Heart left ventricle (tissue), 16 donors: ENCODE measurements around the gene EPHB1. TPM values are rescaled to one million over a fixed set of nuclear protein-coding genes. Genes with fewer than 3 reads are reported as not detected.

Experiments used
- ATAC-seq, 4 donors: fragments of 200-7000 bp; cut with Tn5 transposase; one replicate each; pipeline ENCODE4 v1.9.1; 2020 to 2022; ENCODE audit warnings: moderate library complexity in 4 of 4, mild to moderate bottlenecking in 3 of 4, moderate number of reproducible peaks in 1 of 4
- DNase-seq, 5 donors: peaks; one replicate each; pipeline ENCODE4 v3.0.0-alpha.2; 2020
- H3K27ac ChIP-seq, 12 donors: fragments of 200-600 bp; sonication (generic) in 4 of 12; one replicate each; pipeline versions ENCODE4 v1.5.0 to v1.8.0; 2016 to 2022; ENCODE audit warnings: mild to moderate bottlenecking in 2 of 12
- H3K27me3 ChIP-seq, 9 donors: fragments of 200-600 bp; sonication (generic) in 2 of 9; one replicate each; pipeline versions ENCODE4 v1.5.1 to v1.8.0; 2016 to 2022; ENCODE audit warnings: mild to moderate bottlenecking in 3 of 9
- H3K36me3 ChIP-seq, 9 donors: fragments of 200-600 bp; sonication (generic) in 2 of 9; one replicate each; pipeline versions ENCODE4 v1.5.0 to v1.8.0; 2018 to 2022; ENCODE audit warnings: mild to moderate bottlenecking in 2 of 9
- H3K4me1 ChIP-seq, 12 donors: fragments of 200-600 bp; sonication (generic) in 4 of 12; one replicate each; pipeline versions ENCODE4 v1.5.0 to v1.8.0; 2016 to 2022; ENCODE audit warnings: mild to moderate bottlenecking in 3 of 12
- H3K4me3 ChIP-seq, 12 donors: fragments of 200-600 bp; sonication (generic) in 4 of 12; one replicate each; pipeline versions ENCODE4 v1.5.0 to v1.8.0; 2017 to 2022; ENCODE audit warnings: mild to moderate bottlenecking in 9 of 12, moderate library complexity in 4 of 12
- H3K9me3 ChIP-seq, 12 donors: fragments of 200-600 bp; sonication (generic) in 4 of 12; one replicate each; pipeline versions ENCODE4 v1.5.0 to v1.8.0; 2016 to 2022; ENCODE audit warnings: mild to moderate bottlenecking in 1 of 12
- POLR2A ChIP-seq, 2 donors: fragments of 450-650 bp; IDR thresholded peaks; one replicate each; pipeline ENCODE4 v1.6.1; 2017; ENCODE audit warnings: antibody characterized with exemption in 2 of 2, mild to moderate bottlenecking in 2 of 2, moderate library complexity in 2 of 2
- WGBS, 4 donors: extraction: QIAGEN DNeasy Blood & Tissue Kit in 2 of 4; methylation state at CpG; one replicate each; pipeline versions ENCODE4 v1.1.5 to v1.1.7; 2013 to 2018; 5-methylcytosine and 5-hydroxymethylcytosine counted together
- intact Hi-C, 10 donors: fragments of 100-400 bp; cut with DNase I; formaldehyde crosslinking; loops; one replicate each; pipeline versions ENCODE4 v1.11.1 to v1.14.2; 2022
- polyA plus RNA-seq, 2 donors: library from polyadenylated mRNA; stranded (reverse); fragments of 200-250 nt; gene quantifications; one replicate each; pipeline ENCODE4 v1.2.3, GENCODE V29; 2013
- total RNA-seq, 9 donors: library from RNA; depleted of rRNA in 2 of 9; stranded (reverse); fragments of >200 nt in 2 of 9; fragmentation: NEBNext Ultra II Directional in 3 of 9; extraction: Animal tissue kit (Norgen Biotek cat#: 25700) in 3 of 9; gene quantifications; one replicate each; pipeline versions ENCODE4 v1.1.0 to v1.2.4, GENCODE V29; 2016 to 2023
- TF ChIP-seq, protein P1 (sequence below), 12 donors: fragments of 200-600 bp; sonication (generic) in 4 of 12; IDR thresholded peaks; one replicate each; pipeline versions ENCODE4 v1.5.0 to v1.8.0; 2018 to 2022; ENCODE audit warnings: antibody characterized with exemption in 12 of 12, mild to moderate bottlenecking in 5 of 12
- donor health status: ischemic (EF 13 %, LVEDD 7.1; RV severe dilation, severe dysfunction).
- donor health status: healthy with polysubstance abuse.
- donor health status: DM: no; HTN: yes; CAD: no.
- donor health status: DM: no; HTN: no; CAD: no.
- donor health status: ischemic (EF 25% LVEDD 6.9; RV normal size, moderate dysfunction).
- donor health status: ischemic (EF 25% LVEDD 5.7; RV mildly dilated, moderate dysfunction).
- donor health status: healthy.
- donor health status: DM: yes; HTN: yes; CAD: no.
- donor health status: ischemic (EF 35%, LVEDD 5.7; RV mildly dilated, moderate dysfunction).
- donor health status: nonischemic (EF 11% LVEDD 7.7; RV severe dilation, severe dysfunction).
- donor health status: DM: yes; HTN: yes; CAD: no.
- donor health status: PGD.
- donor health status: ischemic (EF 29% LVEDD 5.4; RV normal size, mild dysfunction).
- donor health status: nonischemic (EF 23%, LVEDD 6.1; RV moderate dilation, normal function).

EPHB1 gene
- total and polyA plus RNA-seq, 11 donors, result 0.31 to 2.2 (median 1.1) TPM

DNA sequence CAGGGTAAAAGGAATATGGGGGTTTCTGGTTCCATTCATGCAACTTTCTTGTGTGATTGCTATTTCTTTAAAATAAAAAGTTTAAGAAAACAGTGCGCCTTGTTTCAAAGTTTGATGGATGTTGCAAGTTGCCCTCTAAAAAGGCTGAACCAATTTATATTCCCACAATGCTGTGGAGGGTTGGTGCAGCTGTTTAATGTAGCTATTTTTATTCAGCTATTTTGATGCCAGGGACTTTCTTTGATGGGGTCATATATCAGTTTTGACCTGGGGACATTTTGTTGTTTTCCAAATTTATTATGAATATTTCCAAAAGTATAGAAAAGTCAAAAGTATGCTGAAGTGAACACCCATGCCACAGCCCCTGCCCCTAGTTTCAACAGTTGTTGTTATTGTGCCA is 20.5 kb downstream of the EPHB1 start:
- no peak overlapping the region for H3K4me3 ChIP-seq
- no peak for ATAC-seq
- intact Hi-C loops, result no loop called here
- no peaks in the 10 kb centered on the region for H3K9me3 ChIP-seq
- TF ChIP-seq POLR2A (IDR thresholded peaks at IDR 0.05), result no peak
- TF ChIP-seq, protein P1, sequence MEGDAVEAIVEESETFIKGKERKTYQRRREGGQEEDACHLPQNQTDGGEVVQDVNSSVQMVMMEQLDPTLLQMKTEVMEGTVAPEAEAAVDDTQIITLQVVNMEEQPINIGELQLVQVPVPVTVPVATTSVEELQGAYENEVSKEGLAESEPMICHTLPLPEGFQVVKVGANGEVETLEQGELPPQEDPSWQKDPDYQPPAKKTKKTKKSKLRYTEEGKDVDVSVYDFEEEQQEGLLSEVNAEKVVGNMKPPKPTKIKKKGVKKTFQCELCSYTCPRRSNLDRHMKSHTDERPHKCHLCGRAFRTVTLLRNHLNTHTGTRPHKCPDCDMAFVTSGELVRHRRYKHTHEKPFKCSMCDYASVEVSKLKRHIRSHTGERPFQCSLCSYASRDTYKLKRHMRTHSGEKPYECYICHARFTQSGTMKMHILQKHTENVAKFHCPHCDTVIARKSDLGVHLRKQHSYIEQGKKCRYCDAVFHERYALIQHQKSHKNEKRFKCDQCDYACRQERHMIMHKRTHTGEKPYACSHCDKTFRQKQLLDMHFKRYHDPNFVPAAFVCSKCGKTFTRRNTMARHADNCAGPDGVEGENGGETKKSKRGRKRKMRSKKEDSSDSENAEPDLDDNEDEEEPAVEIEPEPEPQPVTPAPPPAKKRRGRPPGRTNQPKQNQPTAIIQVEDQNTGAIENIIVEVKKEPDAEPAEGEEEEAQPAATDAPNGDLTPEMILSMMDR (IDR thresholded peaks at IDR 0.05), result no peak
- no peaks in the 10 kb centered on the region for H3K36me3 ChIP-seq
- H3K27me3 ChIP-seq, result no peaks in the 10 kb centered on the region
- H3K27ac ChIP-seq, result no peak overlapping the region
- DNase-seq, result no peak
- WGBS, 4 donors, result 89 to 96% (median 92%) methylated on average over 1 of the region's 1 CpG
- H3K4me1 ChIP-seq, result no peaks in the 10 kb centered on the region

DNA sequence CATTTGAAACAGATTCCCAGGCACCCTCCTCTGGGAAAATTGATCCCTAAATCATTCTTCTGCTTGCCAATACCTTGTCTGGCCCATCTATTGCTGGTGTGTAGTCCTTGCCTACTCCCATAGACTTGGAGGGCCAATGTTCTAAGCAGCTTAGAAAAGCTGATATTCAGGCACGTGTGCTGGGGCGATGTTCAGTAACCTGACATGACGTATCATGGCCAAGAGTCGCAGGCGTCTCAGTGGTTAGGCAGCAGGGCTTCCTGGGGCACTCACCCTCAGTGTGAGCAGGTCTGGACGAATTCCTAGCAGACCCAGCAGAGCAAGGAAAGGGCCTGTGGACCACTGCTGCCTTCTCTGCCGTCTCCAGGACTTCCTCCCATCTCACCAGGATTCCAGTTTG is 21.6 kb downstream of the EPHB1 start:
- Histone ChIP-seq H3K27ac (no peak overlapping the region), H3K36me3 (no peaks in the 10 kb centered on the region), H3K4me3 (no peak overlapping the region), H3K27me3 (no peaks in the 10 kb centered on the region), H3K9me3 (no peaks in the 10 kb centered on the region), H3K4me1 (no peaks in the 10 kb centered on the region)
- TF ChIP-seq, protein P1 (IDR thresholded peaks at IDR 0.05), result no peak
- TF ChIP-seq POLR2A (IDR thresholded peaks at IDR 0.05), result no peak
- DNase-seq, result no peak
- intact Hi-C loops, result no loop called here
- ATAC-seq, result no peak
- 84 to 89% (median 88%) methylated on average over 7 of the region's 7 CpGs for WGBS, 4 donors

DNA sequence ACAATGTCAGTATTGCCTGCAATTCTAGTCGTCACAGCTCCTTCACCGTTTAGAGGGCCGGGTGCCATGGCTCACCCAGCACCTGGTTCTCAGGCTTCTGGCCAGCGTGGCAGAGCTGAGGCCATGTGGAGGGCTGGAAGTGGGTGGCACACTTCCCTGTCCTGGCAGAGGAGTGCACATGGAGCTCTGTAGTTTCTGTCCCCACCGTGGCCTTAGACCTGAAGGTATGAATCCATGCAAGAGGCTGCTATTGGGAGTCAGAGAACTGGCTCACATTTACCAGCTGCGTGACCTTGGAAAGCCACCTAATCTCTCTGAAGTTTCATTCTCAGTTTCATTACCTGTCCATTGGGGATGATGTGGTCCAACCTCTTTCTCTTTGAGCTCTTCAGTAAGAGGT is 22.2 kb downstream of the EPHB1 start:
- ATAC-seq, result peak in 3 of 4 donors; percentile 54 to 76 (median 61)
- no peak overlapping the region for H3K4me3 ChIP-seq

DNA sequence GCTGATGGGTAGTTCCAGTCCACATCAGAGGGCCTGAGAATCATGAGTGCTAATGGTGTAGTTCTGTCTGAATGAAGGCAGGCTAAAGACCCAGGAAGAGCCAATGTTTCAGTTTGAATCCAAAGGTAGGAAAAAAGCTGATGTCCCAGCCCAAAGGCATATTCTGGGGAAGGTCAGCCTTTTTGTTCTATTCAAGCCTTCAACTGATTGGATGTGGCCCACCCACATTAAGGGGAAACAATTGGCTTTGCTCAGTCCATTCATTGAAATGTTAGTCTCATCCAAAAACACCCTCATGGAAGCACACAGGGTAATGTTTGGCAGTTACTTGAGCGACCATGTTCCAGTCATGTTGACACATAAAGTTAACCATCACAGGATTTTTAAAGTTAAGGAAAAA is 25.9 kb downstream of the EPHB1 start:
- Histone ChIP-seq H3K9me3 (no peaks in the 10 kb centered on the region), H3K27ac (no peak overlapping the region), H3K4me3 (no peak overlapping the region), H3K4me1 (no peaks in the 10 kb centered on the region), H3K27me3 (no peaks in the 10 kb centered on the region), H3K36me3 (no peaks in the 10 kb centered on the region)
- 90 to 100% (median 95%) methylated on average over 1 of the region's 1 CpG for WGBS, 4 donors
- TF ChIP-seq POLR2A (IDR thresholded peaks at IDR 0.05), result no peak
- TF ChIP-seq, protein P1 (IDR thresholded peaks at IDR 0.05), result no peak
- ATAC-seq (no peak), DNase-seq (no peak)
- intact Hi-C loops, result no loop called here

More for the DNA sequence above, 22.2 kb downstream of the EPHB1 start:
- no peak overlapping the region for H3K27ac ChIP-seq
- no peak for TF ChIP-seq POLR2A (IDR thresholded peaks at IDR 0.05)
- TF ChIP-seq, protein P1 (IDR thresholded peaks at IDR 0.05), result no peak
- H3K9me3 ChIP-seq, result no peaks in the 10 kb centered on the region
- no peaks in the 10 kb centered on the region for H3K27me3 ChIP-seq
- no peaks in the 10 kb centered on the region for H3K36me3 ChIP-seq
- H3K4me1 ChIP-seq, result no peaks in the 10 kb centered on the region
- 63 to 86% (median 81%) methylated on average over 6 of the region's 6 CpGs for WGBS, 4 donors
- DNase-seq, result no peak
- intact Hi-C loops, result no loop called here
